NCI-H345 treated with DMSO at 0.1 percent for 48 hours (cell line): ENCODE data around the gene MLANA.
"Not testable (repeated sequence)": the region's sequence is repeated elsewhere in the genome, so short reads cannot be mapped to it uniquely, and the experiment has no call there.

ENCODE experiments used
- DNase-seq: peaks from one replicate; lab custom pipeline; 2025; ENCODE audit not compliant: unreplicated experiment; lab: John Stamatoyannopoulos, UW

Gene MLANA

GRCh38 chr9:5869315-5870019, 21.2 kb upstream of the MLANA start:
- no peak for DNase-seq

- DNase-seq: no peak
Measured at GRCh38 chr9:5870020-5870339, 20.7 kb upstream of the MLANA start.

GRCh38 chr9:5870691-5871090, 20.0 kb upstream of the MLANA start:
- no peak for DNase-seq

GRCh38 chr9:5871785-5872184, 18.9 kb upstream of the MLANA start:
- DNase-seq: no peak

- DNase-seq: no peak
Measured at GRCh38 chr9:5872511-5872910, 18.2 kb upstream of the MLANA start.

GRCh38 chr9:5873439-5873838, 17.2 kb upstream of the MLANA start:
- DNase-seq: no peak

GRCh38 chr9:5874048-5874447, 16.6 kb upstream of the MLANA start:
- no peak for DNase-seq

- no peak for DNase-seq
Measured at GRCh38 chr9:5876026-5876425, 14.7 kb upstream of the MLANA start.

GRCh38 chr9:5876711-5877110, 14.0 kb upstream of the MLANA start:
- no peak for DNase-seq

- DNase-seq: no peak
Measured at GRCh38 chr9:5879419-5880181, 11.1 kb upstream of the MLANA start.

GRCh38 chr9:5882244-5883012, 8.3 kb upstream of the MLANA start:
- DNase-seq: not testable (repeated sequence)

- no peak for DNase-seq
Measured at GRCh38 chr9:5884191-5884590, 6.5 kb upstream of the MLANA start.

GRCh38 chr9:5886114-5886939, 4.4 kb upstream of the MLANA start:
- DNase-seq: peak; percentile 33

GRCh38 chr9:5892456-5893133, 1.9 kb downstream of the MLANA start:
- DNase-seq: no peak

GRCh38 chr9:5893134-5893505, 2.4 kb downstream of the MLANA start:
- no peak for DNase-seq

- DNase-seq: no peak
Measured at GRCh38 chr9:5893591-5894236, 3.0 kb downstream of the MLANA start.

- no peak for DNase-seq
Measured at GRCh38 chr9:5894237-5894959, 3.7 kb downstream of the MLANA start.

GRCh38 chr9:5895782-5896181, 5.1 kb downstream of the MLANA start:
- DNase-seq: no peak

GRCh38 chr9:5896863-5897262, 6.2 kb downstream of the MLANA start:
- no peak for DNase-seq
